ENCODE data around the gene MPZL1.

The MPZL1 gene

GRCh38 chr1:167703557-167703956, 18.2 kb upstream of the MPZL1 start:
- Histone ChIP-seq H3K4me3 (no peak overlapping the region), H3K27ac (no peak overlapping the region)
- DNase-seq (ENCODE audit: low spot score), result no peak
- TF ChIP-seq CTCF (IDR thresholded peaks at IDR 0.05), result no peak

GRCh38 chr1:167704715-167705114, 17.1 kb upstream of the MPZL1 start:
- Histone ChIP-seq H3K4me3 (no peak overlapping the region), H3K27ac (no peak overlapping the region)
- TF ChIP-seq CTCF (IDR thresholded peaks at IDR 0.05), result no peak
- no peak for DNase-seq (ENCODE audit: low spot score)

- no peak overlapping the region for H3K4me3 ChIP-seq
- no peak overlapping the region for H3K27ac ChIP-seq
- TF ChIP-seq CTCF (IDR thresholded peaks at IDR 0.05), result no peak
- DNase-seq (ENCODE audit: low spot score), result no peak
Measured at GRCh38 chr1:167705250-167705649, 16.5 kb upstream of the MPZL1 start.

- no peak for DNase-seq (ENCODE audit: low spot score)
- TF ChIP-seq CTCF (IDR thresholded peaks at IDR 0.05), result no peak
- Histone ChIP-seq H3K4me3 (no peak overlapping the region), H3K27ac (no peak overlapping the region)
Measured at GRCh38 chr1:167706363-167706762, 15.4 kb upstream of the MPZL1 start.

GRCh38 chr1:167706931-167707877, 14.6 kb upstream of the MPZL1 start:
- Histone ChIP-seq H3K27ac (no peak overlapping the region), H3K4me3 (no peak overlapping the region)
- DNase-seq (ENCODE audit: low spot score), result no peak
- TF ChIP-seq CTCF (IDR thresholded peaks at IDR 0.05), result no peak

GRCh38 chr1:167707942-167708341, 13.8 kb upstream of the MPZL1 start:
- Histone ChIP-seq H3K4me3 (no peak overlapping the region), H3K27ac (no peak overlapping the region)
- no peak for DNase-seq (ENCODE audit: low spot score)
- TF ChIP-seq CTCF (IDR thresholded peaks at IDR 0.05), result no peak

- Histone ChIP-seq H3K27ac (no peak overlapping the region), H3K4me3 (no peak overlapping the region)
- TF ChIP-seq CTCF (IDR thresholded peaks at IDR 0.05), result no peak
- DNase-seq (ENCODE audit: low spot score), result no peak
Measured at GRCh38 chr1:167708940-167709389, 12.8 kb upstream of the MPZL1 start.

Measured in coronary artery (tissue), 2 donors.